ENCODE results near the gene SNX6. TPM values are rescaled to one million over a fixed set of nuclear protein-coding genes. Genes with fewer than 3 reads are reported as not detected.
A peak's percentile ranks its signal among the peaks of the same experiment; 100 is the strongest.
"Not testable (repeated sequence)": the region's sequence is repeated elsewhere in the genome, so short reads cannot be mapped to it uniquely, and the experiment has no call there.

The SNX6 gene
- total RNA-seq, 1 experiment from 2014 or later: 53.9 TPM

- H3K27ac ChIP-seq (ENCODE audit: low read length): no peak overlapping the region
- H3K9ac ChIP-seq (ENCODE audit: low read length): no peak overlapping the region
- H3K4me3 ChIP-seq (ENCODE audit: low read length): no peak overlapping the region
- no peaks in the 10 kb centered on the region for H3K9me2 ChIP-seq (replicated peaks; ENCODE audit: low read length)
- H3K4me1 ChIP-seq (ENCODE audit: insufficient read depth, low read length): no peaks in the 10 kb centered on the region
- H3K79me2 ChIP-seq (ENCODE audit: low read length): no peaks in the 10 kb centered on the region
- peaks cover 27% of the 10 kb centered on the region for H3K36me3 ChIP-seq (ENCODE audit: low read depth, low read length)
- ChIA-PET POLR2A (ENCODE audit: unreplicated experiment) (no interaction called here), CTCF (no interaction called here)
- H3K4me2 ChIP-seq (ENCODE audit: low read length): no peak overlapping the region
- intact Hi-C loops (cut with micrococcal nuclease): no loop called here
- no peak overlapping the region for H2AFZ ChIP-seq (ENCODE audit: low read length)
- no peaks in the 10 kb centered on the region for H3K27me3 ChIP-seq (ENCODE audit: low read length)
- DNase-seq (no peak), ATAC-seq (no peak)
- no peaks in the 10 kb centered on the region for H4K20me1 ChIP-seq (ENCODE audit: low read length)
- TF ChIP-seq EZH2phosphoT487 (IDR thresholded peaks at IDR 0.05; ENCODE audit: borderline replicate concordance, low read length): no peak
- no peak for TF ChIP-seq EZH2 (IDR thresholded peaks at IDR 0.05; ENCODE audit: low read length, unreplicated experiment)
- TF ChIP-seq, protein P1, sequence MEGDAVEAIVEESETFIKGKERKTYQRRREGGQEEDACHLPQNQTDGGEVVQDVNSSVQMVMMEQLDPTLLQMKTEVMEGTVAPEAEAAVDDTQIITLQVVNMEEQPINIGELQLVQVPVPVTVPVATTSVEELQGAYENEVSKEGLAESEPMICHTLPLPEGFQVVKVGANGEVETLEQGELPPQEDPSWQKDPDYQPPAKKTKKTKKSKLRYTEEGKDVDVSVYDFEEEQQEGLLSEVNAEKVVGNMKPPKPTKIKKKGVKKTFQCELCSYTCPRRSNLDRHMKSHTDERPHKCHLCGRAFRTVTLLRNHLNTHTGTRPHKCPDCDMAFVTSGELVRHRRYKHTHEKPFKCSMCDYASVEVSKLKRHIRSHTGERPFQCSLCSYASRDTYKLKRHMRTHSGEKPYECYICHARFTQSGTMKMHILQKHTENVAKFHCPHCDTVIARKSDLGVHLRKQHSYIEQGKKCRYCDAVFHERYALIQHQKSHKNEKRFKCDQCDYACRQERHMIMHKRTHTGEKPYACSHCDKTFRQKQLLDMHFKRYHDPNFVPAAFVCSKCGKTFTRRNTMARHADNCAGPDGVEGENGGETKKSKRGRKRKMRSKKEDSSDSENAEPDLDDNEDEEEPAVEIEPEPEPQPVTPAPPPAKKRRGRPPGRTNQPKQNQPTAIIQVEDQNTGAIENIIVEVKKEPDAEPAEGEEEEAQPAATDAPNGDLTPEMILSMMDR (conservative IDR thresholded peaks at IDR 0.05; ENCODE audit: low read depth, low read length): no peak
- H3K9me3 ChIP-seq (ENCODE audit: low read length): no peaks in the 10 kb centered on the region
- no TSS peak for BruUV-seq (replicated peaks)
- no peaks in the 10 kb centered on the region for H3F3A ChIP-seq (ENCODE audit: low read length, unreplicated experiment)
These were observed 61.1 kb downstream of the SNX6 start for GRCh38 chr14:34568803-34569202.

GRCh38 chr14:34562776-34563150 lies 67.2 kb downstream of the SNX6 start:
- ATAC-seq (no peak), DNase-seq (no peak)
- no peak overlapping the region for H2AFZ ChIP-seq (ENCODE audit: low read length)
- H4K20me1 ChIP-seq (ENCODE audit: low read length): no peaks in the 10 kb centered on the region
- TF ChIP-seq EZH2phosphoT487 (IDR thresholded peaks at IDR 0.05; ENCODE audit: borderline replicate concordance, low read length) (no peak), EZH2 (IDR thresholded peaks at IDR 0.05; ENCODE audit: low read length, unreplicated experiment) (no peak)
- TF ChIP-seq, protein P1 (conservative IDR thresholded peaks at IDR 0.05; ENCODE audit: low read depth, low read length): no peak
- H3K27me3 ChIP-seq (ENCODE audit: low read length): no peaks in the 10 kb centered on the region
- ChIA-PET POLR2A (ENCODE audit: unreplicated experiment) (no interaction called here), CTCF (no interaction called here)
- H3K36me3 ChIP-seq (ENCODE audit: low read depth, low read length): peaks cover 25% of the 10 kb centered on the region
- H3K9me2 ChIP-seq (replicated peaks; ENCODE audit: low read length): no peaks in the 10 kb centered on the region
- H3F3A ChIP-seq (ENCODE audit: low read length, unreplicated experiment): no peaks in the 10 kb centered on the region
- H3K79me2 ChIP-seq (ENCODE audit: low read length): no peaks in the 10 kb centered on the region
- no peaks in the 10 kb centered on the region for H3K9me3 ChIP-seq (ENCODE audit: low read length)
- no peak overlapping the region for H3K9ac ChIP-seq (ENCODE audit: low read length)
- H3K27ac ChIP-seq (ENCODE audit: low read length): no peak overlapping the region
- H3K4me2 ChIP-seq (ENCODE audit: low read length): no peak overlapping the region
- intact Hi-C loops (cut with micrococcal nuclease): no loop called here
- no TSS peak for BruUV-seq (replicated peaks)
- H3K4me1 ChIP-seq (ENCODE audit: insufficient read depth, low read length): no peaks in the 10 kb centered on the region
- H3K4me3 ChIP-seq (ENCODE audit: low read length): no peak overlapping the region

DNA sequence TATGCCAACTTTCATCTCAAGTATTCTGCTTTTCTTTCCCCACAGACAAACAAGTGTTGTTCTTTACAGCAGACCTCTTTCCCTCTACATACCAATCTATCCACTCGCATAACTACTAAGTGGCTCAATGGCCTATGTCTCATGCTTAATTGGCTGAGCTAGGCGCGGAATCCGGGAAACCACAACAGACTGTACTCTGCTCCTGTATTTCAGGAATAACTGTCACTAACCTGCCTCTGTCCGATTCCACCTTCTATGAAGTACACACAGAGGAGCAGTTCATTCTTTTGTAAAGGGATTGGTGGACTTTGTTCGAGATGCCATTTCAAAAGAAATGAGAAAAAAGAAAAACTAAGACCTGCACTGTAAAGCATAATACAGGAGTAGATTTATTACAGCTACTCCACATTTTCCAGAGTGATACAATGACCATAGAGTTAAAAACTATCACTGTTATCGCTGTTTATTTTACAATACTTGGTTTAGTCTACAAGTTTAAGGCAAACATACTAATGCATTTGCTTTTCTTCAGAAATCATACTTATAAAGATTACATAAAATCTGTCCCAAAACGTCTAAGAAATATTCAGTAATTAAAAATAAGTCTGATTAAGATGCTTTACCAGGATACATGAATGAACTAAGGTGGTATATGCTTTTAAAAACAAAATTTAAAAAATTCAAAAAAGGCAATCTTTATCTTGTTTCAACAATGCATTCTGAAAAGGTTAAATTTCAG lies 67.7 kb downstream of the SNX6 start:
- H3F3A ChIP-seq (ENCODE audit: low read length, unreplicated experiment); H3K4me3 ChIP-seq (ENCODE audit: low read length); DNase-seq; H3K27ac ChIP-seq (ENCODE audit: low read length); H4K20me1 ChIP-seq (ENCODE audit: low read length); H3K27me3 ChIP-seq (ENCODE audit: low read length); POLR2A ChIA-PET (ENCODE audit: unreplicated experiment); H3K9ac ChIP-seq (ENCODE audit: low read length); H3K4me2 ChIP-seq (ENCODE audit: low read length); H3K9me3 ChIP-seq (ENCODE audit: low read length); H3K79me2 ChIP-seq (ENCODE audit: low read length); H2AFZ ChIP-seq (ENCODE audit: low read length); H3K4me1 ChIP-seq (ENCODE audit: insufficient read depth, low read length); intact Hi-C loops (cut with micrococcal nuclease); ATAC-seq; CTCF ChIA-PET; H3K9me2 ChIP-seq (replicated peaks; ENCODE audit: low read length): not testable (repeated sequence)
- peaks cover 19% of the 10 kb centered on the region for H3K36me3 ChIP-seq (ENCODE audit: low read depth, low read length)
- BruUV-seq (replicated peaks): TSS peak; percentile 15

DNA sequence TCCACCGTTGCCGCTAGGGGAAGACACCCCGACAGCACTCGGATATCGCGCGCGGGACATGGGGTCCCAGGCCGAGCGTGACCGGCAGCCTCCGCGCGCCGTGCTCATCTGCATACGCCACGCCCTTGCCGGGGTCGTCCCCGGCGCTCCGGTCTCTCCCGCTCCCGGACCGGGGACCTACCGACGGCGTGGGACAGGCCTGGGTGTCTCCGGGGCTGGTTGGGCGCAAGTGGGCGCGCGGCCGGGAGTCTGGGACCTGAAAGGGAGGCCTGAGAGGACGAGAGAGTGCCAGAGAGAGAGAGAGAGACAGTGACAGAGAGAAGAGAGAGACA lies 73.5 kb downstream of the SNX6 start:
- H3K79me2 ChIP-seq (ENCODE audit: low read length); POLR2A ChIA-PET (ENCODE audit: unreplicated experiment); H3K27ac ChIP-seq (ENCODE audit: low read length); H3K4me3 ChIP-seq (ENCODE audit: low read length); H3K27me3 ChIP-seq (ENCODE audit: low read length); H3K9ac ChIP-seq (ENCODE audit: low read length); H3F3A ChIP-seq (ENCODE audit: low read length, unreplicated experiment); H3K36me3 ChIP-seq (ENCODE audit: low read depth, low read length); H3K4me1 ChIP-seq (ENCODE audit: insufficient read depth, low read length); H2AFZ ChIP-seq (ENCODE audit: low read length); DNase-seq; H4K20me1 ChIP-seq (ENCODE audit: low read length); intact Hi-C loops (cut with micrococcal nuclease); H3K4me2 ChIP-seq (ENCODE audit: low read length); CTCF ChIA-PET; H3K9me2 ChIP-seq (replicated peaks; ENCODE audit: low read length); BruUV-seq (replicated peaks); H3K9me3 ChIP-seq (ENCODE audit: low read length): not testable (repeated sequence)
- ATAC-seq: peak; percentile 58

GRCh38 chr14:34555583-34556497 lies 74.1 kb downstream of the SNX6 start:
- H3K9ac ChIP-seq (ENCODE audit: low read length); H3F3A ChIP-seq (ENCODE audit: low read length, unreplicated experiment); H3K27ac ChIP-seq (ENCODE audit: low read length); H2AFZ ChIP-seq (ENCODE audit: low read length); CTCF ChIA-PET; H3K9me3 ChIP-seq (ENCODE audit: low read length); H3K36me3 ChIP-seq (ENCODE audit: low read depth, low read length); H3K9me2 ChIP-seq (replicated peaks; ENCODE audit: low read length); POLR2A ChIA-PET (ENCODE audit: unreplicated experiment); DNase-seq; H3K4me3 ChIP-seq (ENCODE audit: low read length); H3K79me2 ChIP-seq (ENCODE audit: low read length); BruUV-seq (replicated peaks); intact Hi-C loops (cut with micrococcal nuclease); H3K4me1 ChIP-seq (ENCODE audit: insufficient read depth, low read length); H4K20me1 ChIP-seq (ENCODE audit: low read length); H3K4me2 ChIP-seq (ENCODE audit: low read length); H3K27me3 ChIP-seq (ENCODE audit: low read length): not testable (repeated sequence)
- peak; percentile 72 for ATAC-seq
